Keratinocyte (primary cell): ENCODE measurements around the gene OR4A16.
A peak's percentile ranks its signal among the peaks of the same experiment; 100 is the strongest.

Source experiments
- CTCF ChIP-seq, 3 experiments: IDR thresholded peaks in 1 of 3; conservative IDR thresholded peaks in 1 of 3; optimal IDR thresholded peaks in 1 of 3; 2 replicates in 2 of 3; 3 replicates in 1 of 3; pipeline versions ENCODE3 to v1.5.1; 2011; ENCODE audit warnings: low read length in 3 of 3, mild to moderate bottlenecking in 3 of 3, moderate library complexity in 2 of 3, control low read depth in 1 of 3, inconsistent platforms in 1 of 3; ENCODE audit not compliant: insufficient read depth in 2 of 3; ENCODE audit errors: extremely low read depth in 1 of 3
- EZH2 ChIP-seq: IDR thresholded peaks from one replicate; pipeline ENCODE4 v1.6.1; 2012; ENCODE audit warnings: inconsistent platforms, mild to moderate bottlenecking, low read length, moderate library complexity

DNA sequence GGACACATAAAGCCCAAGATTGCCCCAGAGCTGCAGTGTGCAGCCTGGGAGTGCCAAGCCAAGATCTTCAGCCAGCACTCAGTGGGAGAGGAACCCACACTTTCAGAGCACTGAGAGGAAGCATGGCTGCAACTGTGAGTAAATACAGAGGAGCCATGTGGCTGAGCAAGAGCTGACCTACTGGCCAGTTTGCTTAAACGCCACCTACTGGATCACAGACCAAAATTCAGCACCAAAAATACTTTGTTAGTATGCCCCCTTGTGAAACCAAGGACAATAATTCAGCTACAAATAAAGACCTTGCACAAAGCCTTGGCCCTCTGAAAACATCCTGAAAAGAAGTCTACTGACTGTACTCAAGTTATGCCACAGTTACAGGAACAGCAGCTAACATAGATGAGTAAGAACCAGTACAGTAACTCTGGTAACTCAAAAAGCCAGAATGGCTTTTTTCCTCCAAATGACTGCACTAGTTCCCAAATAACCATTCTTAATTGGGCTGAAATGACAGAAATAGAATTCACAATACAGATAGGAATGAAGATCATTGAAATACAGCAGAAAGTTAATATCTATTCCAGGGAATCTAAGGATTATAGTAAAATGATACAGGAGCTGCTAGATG, 14.7 kb downstream of the OR4A16 start:
- TF ChIP-seq CTCF (optimal IDR thresholded peaks at IDR 0.05 in 1 of 3, IDR thresholded peaks at IDR 0.05 in 1 of 3, conservative IDR thresholded peaks at IDR 0.05 in 1 of 3; ENCODE audit: extremely low read depth in 1 of 3, insufficient read depth in 2 of 3, low read length in 3 of 3) (peak in 1 of 3 experiments; percentile 15), EZH2 (no peak)
